Smooth muscle cell (in vitro differentiated cells): ENCODE measurements around the gene TGFB3. TPM values are rescaled to one million over a fixed set of nuclear protein-coding genes. Genes with fewer than 3 reads are reported as not detected.

Source experiments
- DNase-seq: peaks from one replicate; lab custom pipeline; 2025; ENCODE audit not compliant: unreplicated experiment; lab: John Stamatoyannopoulos, UW
- H2AFZ ChIP-seq: fragments of 200-600 bp; sonication (generic); 2 replicates; pipeline ENCODE4 v1.6.0; 2016; ENCODE audit warnings: antibody characterized with exemption, low read depth, mild to moderate bottlenecking
- H3F3A ChIP-seq: fragments of 200-600 bp; sonication (generic); 2 replicates; pipeline ENCODE4 v1.6.0; 2017; ENCODE audit warnings: antibody characterized with exemption, low read depth
- H3K27ac ChIP-seq: fragments of 200-600 bp; sonication (generic); 2 replicates; pipeline ENCODE4 v1.5.1; 2016; ENCODE audit warnings: low read depth, mild to moderate bottlenecking
- H3K27me3 ChIP-seq: fragments of 200-600 bp; sonication (generic); 2 replicates; pipeline ENCODE4 v1.6.1; 2016; ENCODE audit warnings: low read depth, mild to moderate bottlenecking
- H3K36me3 ChIP-seq: fragments of 200-600 bp; sonication (generic); 2 replicates; pipeline ENCODE4 v1.5.1; 2016; ENCODE audit warnings: low read depth
- H3K4me1 ChIP-seq: fragments of 200-600 bp; sonication (generic); 2 replicates; pipeline ENCODE4 v1.5.1; 2016; ENCODE audit warnings: low read depth
- H3K4me2 ChIP-seq: fragments of 200-600 bp; sonication (generic); 2 replicates; pipeline ENCODE4 v1.6.0; 2016; ENCODE audit warnings: mild to moderate bottlenecking
- H3K4me3 ChIP-seq: fragments of 200-600 bp; sonication (generic); 2 replicates; pipeline ENCODE4 v1.5.1; 2016; ENCODE audit warnings: mild to moderate bottlenecking
- H3K79me2 ChIP-seq: fragments of 200-600 bp; sonication (generic); 2 replicates; pipeline ENCODE4 v1.6.0; 2016; ENCODE audit warnings: low read depth, mild to moderate bottlenecking
- H3K9ac ChIP-seq: fragments of 200-600 bp; sonication (generic); 2 replicates; pipeline ENCODE4 v1.6.0; 2016; ENCODE audit warnings: low read depth
- H3K9me3 ChIP-seq: fragments of 200-600 bp; sonication (generic); replicated peaks from 2 replicates; pipeline ENCODE4 v1.5.1; 2016; ENCODE audit warnings: low read depth
- H4K20me1 ChIP-seq: fragments of 200-600 bp; sonication (generic); 2 replicates; pipeline ENCODE4 v1.6.0; 2016; ENCODE audit warnings: low read depth
- WGBS: methylation state at CpG from one replicate; pipeline ENCODE4 v1.1.7; 2016; ENCODE audit warnings: low lambda C conversion rate; 5-methylcytosine and 5-hydroxymethylcytosine counted together
- polyA plus RNA-seq: library from polyadenylated mRNA; unstranded; fragments of >200 nt; fragmentation: Nextera tagmentation; extraction: Ambion mirVana; gene quantifications from 2 replicates; pipeline ENCODE4 v1.2.1, GENCODE V29; 2016
- total RNA-seq: library from RNA; depleted of rRNA; stranded (reverse); fragments of >200 nt; gene quantifications from 2 replicates; pipeline ENCODE4 v1.2.3, GENCODE V29; 2014
- TF ChIP-seq, protein P1 (sequence below): fragments of 200-600 bp; sonication (generic); IDR thresholded peaks from 2 replicates; pipeline ENCODE4 v1.5.1; 2017; ENCODE audit warnings: borderline replicate concordance, mild to moderate bottlenecking, antibody characterized with exemption; ENCODE audit not compliant: insufficient read depth, poor library complexity, severe bottlenecking

Gene TGFB3
- total and polyA plus RNA-seq, 2 experiments from 2014 or later: 63.4 to 103 TPM

GRCh38 chr14:75982266-75983018 is 647 bp upstream of the TGFB3 start:
- peak overlapping the region; percentile 89 for H3K4me3 ChIP-seq
- peak; percentile 91 for DNase-seq
- peaks cover 12% of the 10 kb centered on the region for H4K20me1 ChIP-seq
- peak overlapping the region; percentile 95 for H3K4me2 ChIP-seq
- H3F3A ChIP-seq: no peaks in the 10 kb centered on the region
- no peaks in the 10 kb centered on the region for H3K27me3 ChIP-seq
- H3K9me3 ChIP-seq: no peaks in the 10 kb centered on the region
- peak overlapping the region; percentile 87 for H2AFZ ChIP-seq
- under 1% methylated on average over 52 of the region's 77 CpGs for WGBS
- H3K36me3 ChIP-seq: no peaks in the 10 kb centered on the region
- H3K4me1 ChIP-seq: peaks cover 11% of the 10 kb centered on the region
- TF ChIP-seq, protein P1, sequence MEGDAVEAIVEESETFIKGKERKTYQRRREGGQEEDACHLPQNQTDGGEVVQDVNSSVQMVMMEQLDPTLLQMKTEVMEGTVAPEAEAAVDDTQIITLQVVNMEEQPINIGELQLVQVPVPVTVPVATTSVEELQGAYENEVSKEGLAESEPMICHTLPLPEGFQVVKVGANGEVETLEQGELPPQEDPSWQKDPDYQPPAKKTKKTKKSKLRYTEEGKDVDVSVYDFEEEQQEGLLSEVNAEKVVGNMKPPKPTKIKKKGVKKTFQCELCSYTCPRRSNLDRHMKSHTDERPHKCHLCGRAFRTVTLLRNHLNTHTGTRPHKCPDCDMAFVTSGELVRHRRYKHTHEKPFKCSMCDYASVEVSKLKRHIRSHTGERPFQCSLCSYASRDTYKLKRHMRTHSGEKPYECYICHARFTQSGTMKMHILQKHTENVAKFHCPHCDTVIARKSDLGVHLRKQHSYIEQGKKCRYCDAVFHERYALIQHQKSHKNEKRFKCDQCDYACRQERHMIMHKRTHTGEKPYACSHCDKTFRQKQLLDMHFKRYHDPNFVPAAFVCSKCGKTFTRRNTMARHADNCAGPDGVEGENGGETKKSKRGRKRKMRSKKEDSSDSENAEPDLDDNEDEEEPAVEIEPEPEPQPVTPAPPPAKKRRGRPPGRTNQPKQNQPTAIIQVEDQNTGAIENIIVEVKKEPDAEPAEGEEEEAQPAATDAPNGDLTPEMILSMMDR: peak; percentile 71
- H3K9ac ChIP-seq: peak overlapping the region; percentile 88
- peak overlapping the region; percentile 79 for H3K27ac ChIP-seq
- peaks cover 48% of the 10 kb centered on the region for H3K79me2 ChIP-seq

GRCh38 chr14:75980856-75981255 is 939 bp downstream of the TGFB3 start:
- DNase-seq: no peak
- H4K20me1 ChIP-seq: peaks cover 20% of the 10 kb centered on the region
- H3K4me1 ChIP-seq: peaks cover 16% of the 10 kb centered on the region
- peak overlapping the region; percentile 79 for H3K27ac ChIP-seq
- peaks cover 51% of the 10 kb centered on the region for H3K79me2 ChIP-seq
- WGBS: 73% methylated on average over 8 of the region's 8 CpGs
- TF ChIP-seq, protein P1: no peak
- H3K36me3 ChIP-seq: no peaks in the 10 kb centered on the region
- no peaks in the 10 kb centered on the region for H3K27me3 ChIP-seq
- H3K4me2 ChIP-seq: peak overlapping the region; percentile 95
- H3K9me3 ChIP-seq: no peaks in the 10 kb centered on the region
- peak overlapping the region; percentile 89 for H3K4me3 ChIP-seq
- H2AFZ ChIP-seq: no peak overlapping the region
- H3K9ac ChIP-seq: peak overlapping the region; percentile 30
- H3F3A ChIP-seq: no peaks in the 10 kb centered on the region

- no peak overlapping the region for H3K27ac ChIP-seq
- H3K4me2 ChIP-seq: peak overlapping the region; percentile 95
- H3K79me2 ChIP-seq: peaks cover 58% of the 10 kb centered on the region
- no peak overlapping the region for H2AFZ ChIP-seq
- peaks cover 16% of the 10 kb centered on the region for H3K4me1 ChIP-seq
- peak overlapping the region; percentile 30 for H3K9ac ChIP-seq
- no peaks in the 10 kb centered on the region for H3K9me3 ChIP-seq
- H4K20me1 ChIP-seq: peaks cover 24% of the 10 kb centered on the region
- TF ChIP-seq, protein P1: no peak
- H3K4me3 ChIP-seq: peak overlapping the region; percentile 89
- DNase-seq: no peak
- no peaks in the 10 kb centered on the region for H3F3A ChIP-seq
- H3K36me3 ChIP-seq: no peaks in the 10 kb centered on the region
- WGBS: 71% methylated on average over 23 of the region's 27 CpGs
- H3K27me3 ChIP-seq: no peaks in the 10 kb centered on the region
Measured at GRCh38 chr14:75979648-75980565, 1.9 kb downstream of the TGFB3 start.
